T1000 (cell line): ENCODE data around the gene PCBP4.
"Not testable (repeated sequence)": the region's sequence is repeated elsewhere in the genome, so short reads cannot be mapped to it uniquely, and the experiment has no call there.

Source experiments
- DNase-seq: peaks from one replicate; lab custom pipeline; 2025; ENCODE audit warnings: mixed read lengths; lab: John Stamatoyannopoulos, UW

PCBP4 gene

DNA sequence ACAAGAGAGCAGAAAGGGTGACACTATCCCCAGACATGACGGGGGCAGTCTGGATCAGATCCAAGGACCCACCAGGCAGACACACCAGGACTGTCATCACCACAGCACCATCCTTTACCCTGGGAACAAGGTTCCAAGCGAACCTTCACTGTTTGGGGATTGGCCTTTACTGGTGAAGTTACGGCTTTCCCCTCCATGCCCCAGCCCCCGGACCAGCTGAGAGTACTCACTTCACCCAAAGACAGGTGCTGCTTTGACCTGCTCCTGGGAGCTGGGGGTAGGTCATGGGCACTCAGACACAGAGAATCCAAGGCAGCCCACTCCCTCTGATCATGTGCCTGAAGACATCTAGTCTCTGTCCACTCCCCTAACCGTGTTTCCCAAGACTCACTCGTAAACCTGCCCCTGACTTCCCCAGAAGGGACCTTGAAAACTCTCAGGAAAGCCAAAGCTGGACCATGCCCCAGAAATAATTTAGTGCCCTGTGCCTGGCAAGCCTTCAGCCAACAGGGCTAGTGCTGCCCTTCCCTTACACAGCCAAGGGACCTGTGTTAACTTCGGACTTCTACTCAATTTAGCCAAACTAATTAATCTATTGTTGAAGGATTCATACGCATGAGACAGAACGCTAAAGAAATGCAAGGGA, 28.4 kb downstream of the PCBP4 start:
- DNase-seq: no peak

DNA sequence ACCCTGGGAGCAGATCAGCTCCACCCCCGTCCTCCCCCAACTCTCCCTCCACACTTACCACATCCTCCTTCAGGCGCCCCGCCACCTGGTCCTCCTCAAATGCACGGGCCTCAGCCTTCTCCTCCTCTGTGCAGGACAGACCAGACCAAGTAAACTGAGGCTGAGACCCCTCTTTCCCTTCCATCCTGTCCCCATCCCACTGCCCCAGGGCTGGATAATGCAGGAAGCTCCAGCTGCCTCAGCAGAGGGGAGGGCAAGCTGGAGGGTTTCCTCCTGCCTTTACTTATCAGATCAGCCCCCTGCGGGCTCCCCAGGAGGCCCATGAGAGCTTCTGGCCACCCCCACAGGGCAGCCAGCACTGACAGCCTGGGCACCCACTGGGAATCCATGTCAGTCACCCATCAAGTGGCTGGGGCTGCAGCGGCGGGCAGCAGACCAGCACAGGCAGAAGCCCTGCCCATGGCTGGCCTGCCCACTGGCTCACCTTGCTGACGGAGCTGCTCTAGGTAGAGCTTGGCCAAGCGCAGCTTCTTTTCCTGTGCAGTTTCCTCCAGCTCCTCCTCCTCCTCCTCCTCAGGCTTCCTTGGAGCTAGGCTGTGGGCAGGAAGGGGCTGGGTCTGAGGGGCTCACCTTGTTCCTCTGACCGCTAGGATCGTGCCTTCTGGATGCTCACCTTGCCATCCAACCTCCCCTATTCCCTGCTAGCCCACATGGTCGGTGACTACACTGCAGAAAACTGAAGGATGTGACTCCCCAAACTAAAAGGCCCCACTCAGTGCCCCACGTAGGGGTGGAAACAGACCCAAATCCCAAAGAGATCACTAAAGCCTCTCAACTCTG, 29.4 kb downstream of the PCBP4 start:
- no peak for DNase-seq

DNA sequence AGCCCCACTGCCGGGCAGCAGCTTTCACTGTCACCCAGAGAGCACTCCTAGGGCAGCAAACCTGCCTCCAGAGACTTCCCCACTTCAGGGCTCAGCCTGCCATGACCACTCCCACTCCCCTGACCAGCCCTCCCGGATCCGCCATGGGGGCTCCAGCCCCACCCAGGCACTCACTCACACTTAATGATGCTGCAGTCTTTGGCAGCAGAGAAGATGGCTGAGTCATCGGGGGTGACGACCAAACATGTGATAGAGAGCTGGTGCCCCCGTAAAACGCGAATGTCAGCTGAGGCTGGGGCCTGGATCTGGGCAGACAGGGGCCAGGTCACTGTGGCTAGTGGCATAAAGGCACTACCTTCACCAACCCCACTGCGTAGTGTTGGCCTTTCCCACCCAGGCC, 30.2 kb downstream of the PCBP4 start:
- DNase-seq: no peak

DNA sequence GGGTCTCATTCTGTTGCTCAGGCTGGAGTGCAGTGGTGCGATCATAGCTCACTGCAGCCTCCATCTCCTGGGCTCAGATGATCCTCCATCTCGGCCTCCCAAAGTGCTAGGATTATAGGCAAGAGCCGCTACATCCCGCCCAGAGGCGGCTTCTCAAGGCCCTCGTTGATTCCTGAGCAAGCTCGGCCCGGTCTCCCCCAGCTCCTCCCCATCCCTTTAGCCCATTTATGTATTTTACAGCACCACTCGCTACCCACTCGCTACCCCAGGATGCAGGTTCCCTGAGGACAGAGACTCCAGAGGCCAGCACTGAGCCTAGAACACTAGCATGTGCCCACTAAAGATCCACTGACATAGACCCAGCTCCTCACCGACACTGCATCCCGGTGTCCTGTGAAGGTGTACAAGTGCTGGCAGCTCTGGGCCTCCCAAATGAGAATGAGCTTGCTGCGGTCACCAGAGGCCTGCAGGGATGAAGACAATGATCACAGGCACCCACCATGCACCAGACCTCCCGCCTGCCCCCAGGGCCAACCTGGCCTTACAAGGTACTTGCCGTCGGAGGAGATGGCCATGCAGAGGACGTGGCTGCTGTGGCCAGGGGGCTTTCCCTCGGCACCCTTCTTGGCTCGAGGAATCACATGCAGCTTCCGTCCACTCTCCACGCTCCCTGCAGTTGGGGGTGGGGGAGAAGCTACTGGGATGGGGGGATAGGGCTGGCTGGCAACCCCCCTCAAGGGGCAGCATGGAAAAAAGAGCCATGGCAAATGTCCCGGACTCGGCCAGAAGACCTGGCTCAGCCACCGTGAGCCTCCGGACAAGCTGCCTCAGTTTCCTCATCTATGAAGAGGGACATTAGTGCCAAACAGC, 31.1 kb downstream of the PCBP4 start:
- no peak for DNase-seq

DNA sequence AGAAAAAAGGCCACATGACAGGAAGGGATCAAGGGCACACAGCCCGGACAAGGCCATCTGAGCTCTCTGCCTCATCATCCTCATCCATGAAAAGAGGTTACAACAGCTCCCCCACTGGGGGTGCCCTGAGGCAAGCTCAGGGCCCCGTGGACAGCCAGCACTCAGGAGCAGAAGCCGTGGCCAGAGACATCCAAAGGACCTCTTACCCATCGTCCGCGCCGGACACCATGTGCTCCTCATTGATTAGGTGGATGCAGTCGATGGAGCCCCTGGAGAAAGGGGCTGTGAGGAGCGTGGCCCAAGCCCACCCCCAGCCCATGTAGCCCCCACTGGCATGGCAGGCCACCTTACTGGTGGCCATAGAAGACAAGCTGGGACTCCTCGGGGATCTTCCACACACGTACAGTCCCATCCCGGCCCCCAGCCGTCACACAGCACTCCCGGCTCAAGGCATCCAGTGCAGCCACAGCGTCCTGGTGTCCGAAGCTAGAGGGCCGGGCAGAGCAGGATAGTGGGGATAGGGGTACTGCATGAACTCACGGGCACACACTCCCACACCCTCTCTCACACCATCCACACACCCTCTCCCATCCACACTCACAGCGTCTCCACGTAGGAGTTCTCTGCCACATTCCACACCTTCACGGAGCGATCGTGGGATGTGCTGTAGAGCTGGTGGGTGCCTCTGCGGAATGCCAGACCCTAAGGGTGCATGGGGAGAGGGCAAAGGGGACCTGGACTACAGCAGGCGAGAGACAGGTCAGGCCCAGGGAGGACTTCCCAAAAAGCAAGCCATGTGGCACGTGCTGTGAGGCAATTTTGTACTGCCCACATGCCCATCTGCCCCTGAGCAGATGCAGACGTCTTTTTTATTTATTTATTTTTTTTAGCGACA, 32.0 kb downstream of the PCBP4 start:
- no peak for DNase-seq

DNA sequence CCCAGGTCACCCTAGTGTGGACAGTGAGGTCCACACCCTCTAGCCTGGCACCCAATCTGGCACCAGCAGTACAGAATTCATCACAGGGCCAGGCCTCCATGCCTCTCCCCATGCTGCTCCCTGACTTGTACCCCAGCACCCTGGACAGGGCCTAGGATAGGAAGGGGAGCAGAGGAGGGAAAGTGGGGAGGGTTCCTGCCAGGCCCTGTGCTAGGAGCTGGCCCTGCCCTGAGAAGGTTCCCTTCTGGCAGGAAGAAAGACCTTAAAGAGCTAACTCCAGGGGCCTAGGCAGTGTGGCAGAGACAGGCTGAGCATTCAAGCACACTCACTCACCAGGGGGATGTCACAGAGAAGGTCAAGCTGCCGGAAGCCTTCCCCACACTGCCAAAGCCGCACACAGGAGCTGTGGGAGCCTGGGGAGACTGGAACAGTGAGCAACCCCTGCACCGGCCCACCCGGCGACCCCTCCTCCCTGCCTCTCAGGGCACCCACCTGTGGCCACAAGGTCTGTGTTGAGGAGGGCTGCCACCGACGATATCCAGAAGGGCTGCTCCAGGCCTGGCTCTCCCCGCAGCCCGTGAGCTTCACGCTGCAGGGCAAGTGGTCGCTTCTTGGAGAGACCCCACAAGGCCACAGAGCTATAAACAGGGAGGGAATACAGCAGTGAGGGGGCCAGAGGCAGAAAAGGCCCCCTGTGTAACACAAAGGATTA, 33.0 kb downstream of the PCBP4 start:
- DNase-seq: no peak

DNA sequence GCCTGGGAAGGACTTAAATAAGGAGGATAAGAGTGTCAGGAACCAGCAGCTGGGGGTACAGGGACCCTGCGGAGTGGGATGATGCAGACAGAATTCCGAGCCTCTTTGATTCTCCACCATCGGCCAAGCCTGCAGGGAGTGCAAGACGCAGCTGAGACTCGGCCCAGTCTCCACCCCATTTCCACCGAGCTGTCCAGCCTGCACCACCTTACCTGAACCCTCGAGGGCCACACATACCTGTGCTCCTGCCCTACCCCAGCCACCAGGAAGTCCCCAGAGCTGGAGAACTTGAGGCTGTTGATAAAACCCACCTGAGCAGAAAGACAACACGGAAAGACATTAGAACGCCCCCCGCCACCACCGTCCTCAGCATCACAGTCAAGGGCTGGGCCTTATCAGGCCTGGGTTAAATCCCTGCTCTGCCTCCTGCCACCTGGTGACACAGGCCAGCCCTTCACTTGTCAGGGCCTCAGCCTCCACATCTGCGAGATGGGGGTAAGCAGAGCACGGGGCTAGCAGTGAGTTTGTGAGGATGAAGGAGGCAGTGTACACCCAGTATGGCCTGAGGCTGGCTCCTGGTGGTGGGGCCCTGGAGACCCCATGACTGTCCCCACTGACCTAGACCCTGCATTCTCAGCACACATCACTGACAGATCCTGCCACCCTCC, 33.6 kb downstream of the PCBP4 start:
- no peak for DNase-seq

DNA sequence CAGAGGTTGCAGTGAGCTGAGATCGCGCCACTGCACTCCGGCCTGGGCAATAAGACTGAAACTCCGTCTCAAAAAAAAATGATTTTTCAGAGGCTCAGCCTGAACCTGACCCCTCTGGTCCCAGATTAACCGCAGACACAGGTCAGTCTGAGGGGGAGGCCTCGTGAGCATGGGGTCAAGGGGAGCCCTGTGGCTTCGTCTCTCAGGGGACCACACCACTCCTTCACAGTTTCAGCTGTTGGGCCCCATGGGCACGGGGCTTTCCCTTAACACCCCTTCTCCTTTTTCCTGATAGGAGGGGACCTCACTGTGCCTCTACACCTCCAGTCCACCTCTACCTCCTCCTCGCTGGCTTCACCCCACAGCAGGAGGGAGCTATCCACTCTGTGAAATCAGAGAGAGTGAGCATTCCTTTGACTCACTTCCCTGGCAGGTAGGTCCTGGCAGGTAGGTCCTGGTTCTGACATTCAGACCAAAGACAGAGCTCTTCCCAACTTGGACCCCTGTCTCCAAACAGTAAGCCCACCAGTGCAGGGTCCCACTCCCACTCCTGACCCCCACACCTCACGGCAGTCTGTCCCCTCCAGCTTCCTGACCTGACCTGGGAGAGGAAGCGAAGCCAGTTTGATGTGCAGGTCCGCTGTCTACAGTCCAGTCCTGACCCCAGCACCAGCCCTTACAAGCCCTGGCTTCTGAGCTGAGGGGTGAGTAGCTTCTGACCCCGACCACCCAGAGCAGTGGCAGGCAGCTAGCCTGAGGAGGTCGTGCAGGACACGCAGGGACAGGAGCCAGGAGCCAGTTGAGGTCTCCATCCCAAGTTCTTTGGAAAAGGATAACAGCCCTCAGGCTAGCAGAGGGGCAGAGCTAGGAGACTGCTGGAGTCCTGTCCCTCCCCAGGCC, 34.5 kb downstream of the PCBP4 start:
- no peak for DNase-seq

DNA sequence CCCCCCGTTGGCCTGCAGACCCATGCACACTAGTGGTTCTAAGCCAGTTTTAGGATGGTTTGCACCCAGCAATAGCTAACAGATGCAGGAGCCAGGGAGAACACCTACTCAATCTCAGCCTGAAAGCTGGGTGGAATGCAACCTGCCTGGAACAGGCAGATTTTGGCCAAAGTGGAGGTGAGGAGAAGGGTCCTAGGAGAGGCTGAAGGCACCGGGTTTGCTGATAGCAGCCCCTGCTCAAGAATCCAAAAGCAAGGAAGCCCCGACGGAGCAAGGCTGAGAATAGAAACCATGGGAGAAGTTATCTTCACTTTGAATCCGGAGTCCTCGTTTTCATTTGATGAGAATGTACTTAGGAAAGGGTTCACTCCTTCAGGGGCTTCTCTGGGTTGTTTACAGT, 35.5 kb downstream of the PCBP4 start:
- DNase-seq: no peak

DNA sequence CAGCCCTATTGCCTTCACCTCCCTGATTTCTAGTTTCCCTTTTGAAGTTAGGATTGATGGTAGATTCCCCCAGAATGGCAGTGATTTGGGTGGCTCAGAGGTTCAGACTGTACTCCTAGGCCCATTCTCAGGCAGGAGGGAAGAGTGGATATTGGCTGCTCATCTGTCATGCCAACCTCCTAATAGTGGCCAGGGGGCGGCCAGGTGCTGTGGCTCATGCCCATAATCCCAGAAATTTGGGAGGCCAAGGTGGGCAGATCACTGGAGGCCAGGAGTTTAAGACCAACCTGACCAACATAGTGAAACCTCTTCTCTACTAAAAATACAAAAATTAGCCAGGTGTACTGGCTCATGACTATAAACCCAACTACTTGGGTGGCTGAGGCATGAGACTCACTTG, 36.8 kb downstream of the PCBP4 start:
- DNase-seq: no peak

DNA sequence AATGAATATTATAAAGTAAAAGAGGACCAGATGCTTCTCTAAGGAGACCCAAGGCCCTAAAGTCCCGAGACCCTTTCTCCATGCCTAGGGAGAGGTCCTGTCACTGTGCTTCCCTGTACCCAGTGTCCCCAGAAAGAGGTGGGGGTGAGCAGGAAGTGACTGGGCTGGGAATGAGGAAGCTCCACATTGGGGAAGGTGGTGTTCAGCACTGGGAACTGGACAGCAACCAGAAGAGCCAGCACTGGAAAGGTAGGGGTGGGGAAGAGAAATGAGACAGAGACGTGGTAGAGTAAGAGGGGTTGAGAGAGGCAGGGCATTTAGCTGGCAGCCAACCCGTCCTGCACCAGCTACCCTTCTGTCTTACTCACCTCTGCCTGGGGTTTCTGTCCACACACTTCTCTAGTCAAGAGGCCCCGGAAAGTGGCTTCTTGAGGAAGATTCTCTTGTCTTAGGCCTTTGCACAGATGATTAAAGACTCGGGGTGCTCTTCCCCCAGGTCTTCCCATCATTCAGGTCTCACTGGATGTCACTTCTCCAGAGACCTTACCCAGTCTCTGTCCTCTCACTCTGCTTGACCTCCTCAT, 37.7 kb downstream of the PCBP4 start:
- no peak for DNase-seq

DNA sequence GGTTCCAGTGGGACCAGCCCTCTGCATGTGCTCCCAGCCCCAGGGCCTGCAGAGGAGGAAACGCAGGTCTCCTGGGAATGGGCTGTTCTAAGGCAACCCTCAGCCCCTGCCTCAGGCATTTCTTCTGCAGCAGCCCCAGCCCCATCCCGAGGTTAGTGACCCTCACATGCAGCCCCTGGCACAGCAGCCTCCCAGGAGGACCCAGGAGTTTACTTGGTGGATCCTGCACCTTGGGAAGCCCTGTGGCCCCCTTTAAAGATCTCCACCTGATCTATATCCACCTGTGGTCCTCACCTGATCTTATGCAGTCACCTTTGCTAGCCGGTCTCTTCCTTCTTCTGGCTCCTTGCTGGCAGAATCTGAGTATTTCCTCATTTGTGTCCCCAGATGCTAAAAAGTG, 38.3 kb downstream of the PCBP4 start:
- not testable (repeated sequence) for DNase-seq

DNA sequence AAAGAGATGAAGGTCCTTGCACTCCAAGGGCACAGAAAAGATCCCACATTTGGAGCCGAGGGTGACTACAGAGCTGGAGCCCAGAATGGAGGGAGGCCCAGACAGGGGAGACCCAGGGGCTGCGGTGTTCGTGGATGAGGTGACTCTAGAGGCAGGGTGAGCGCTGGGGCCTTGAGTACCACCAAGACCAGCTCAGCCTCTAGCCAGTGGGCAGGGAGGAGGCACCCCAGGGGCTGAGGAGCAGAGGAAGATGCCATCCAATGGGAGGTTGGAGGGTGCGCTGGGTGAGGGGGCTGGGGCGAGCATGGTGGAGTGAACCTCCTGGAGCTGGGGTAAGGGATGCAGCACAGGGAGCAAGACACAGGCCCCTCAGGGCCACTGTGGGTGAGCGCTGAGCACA, 38.8 kb downstream of the PCBP4 start:
- no peak for DNase-seq

DNA sequence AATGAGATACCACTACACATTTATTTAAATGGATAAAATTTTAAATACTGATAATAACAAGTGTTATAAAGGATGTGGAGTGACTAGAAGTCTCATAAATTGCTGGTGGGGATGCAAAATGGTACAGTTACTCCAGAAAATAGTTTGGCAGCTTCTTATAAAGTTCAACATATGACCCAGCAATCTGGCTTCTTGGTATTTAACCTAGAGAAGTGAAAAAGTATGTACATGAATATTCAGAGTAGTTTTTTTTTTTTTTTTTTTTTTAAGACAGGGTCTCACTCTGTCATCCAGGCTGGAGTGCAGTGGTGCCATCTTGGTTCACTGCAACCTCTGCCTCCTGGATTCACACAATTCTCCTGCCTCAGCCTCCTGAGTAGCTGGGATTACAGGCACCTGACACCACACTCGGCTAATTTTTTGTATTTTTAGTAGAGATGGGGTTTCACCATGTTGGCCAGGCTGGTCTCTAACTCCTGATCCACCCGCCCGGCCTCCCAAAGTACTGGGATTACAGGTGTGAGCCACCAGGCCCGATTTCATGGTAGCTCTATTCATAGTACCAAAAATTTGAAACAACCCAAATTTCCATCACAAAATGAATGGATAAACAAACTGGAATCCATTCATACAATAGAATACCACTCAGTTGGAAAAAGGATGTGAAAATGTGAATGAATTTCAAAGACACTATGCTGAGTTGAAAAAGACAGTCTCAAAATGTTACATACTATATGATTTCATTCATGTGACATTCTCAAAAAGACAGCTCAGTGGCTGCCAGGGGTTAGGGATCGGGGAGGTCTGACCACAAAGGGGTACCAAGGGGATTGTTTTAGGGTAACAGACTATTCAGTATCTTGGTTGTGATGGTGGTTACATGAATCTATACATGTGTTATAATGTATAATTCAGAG, 39.9 kb downstream of the PCBP4 start:
- no peak for DNase-seq

DNA sequence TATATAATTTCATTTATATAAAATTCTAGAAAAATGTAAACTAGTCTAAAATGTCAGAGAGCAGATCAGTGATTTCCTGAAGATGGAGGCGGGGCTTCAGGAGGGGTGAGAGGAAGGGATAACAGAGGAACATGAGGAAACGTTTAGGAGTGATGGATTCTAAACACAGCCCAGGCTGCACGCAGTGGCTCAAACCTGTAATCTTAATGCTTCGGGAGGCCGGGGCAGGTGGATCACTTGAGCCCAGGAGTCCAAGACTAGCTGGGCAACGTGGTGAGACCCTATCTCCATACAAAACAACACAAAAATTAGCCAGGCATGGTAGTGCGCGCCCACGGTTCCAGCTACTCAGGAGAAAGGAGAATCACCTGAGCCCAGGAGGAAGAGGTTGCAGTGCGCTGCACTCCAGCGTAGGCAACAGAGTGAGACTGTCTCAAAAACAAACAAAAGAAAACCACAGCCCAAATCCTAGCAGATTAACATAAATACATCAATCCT, 46.1 kb downstream of the PCBP4 start:
- no peak for DNase-seq

DNA sequence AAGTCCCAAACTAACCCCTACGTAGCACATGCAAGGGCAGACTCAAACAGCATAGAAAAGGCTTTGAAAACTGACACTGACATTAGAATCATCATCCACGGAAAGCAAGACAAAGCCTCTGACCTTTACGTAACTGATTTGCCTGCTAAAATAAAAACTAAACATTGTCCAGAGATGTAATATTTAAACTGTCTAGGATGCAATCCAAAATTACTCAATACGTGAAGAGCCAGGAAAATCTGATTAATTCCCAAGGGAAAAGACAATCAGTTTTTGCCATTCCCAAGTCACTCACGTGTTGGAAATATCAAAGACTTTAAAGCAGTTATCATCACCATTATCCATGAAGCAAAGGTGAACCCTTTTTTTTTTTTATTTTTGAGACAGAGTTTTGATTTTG, 50.8 kb downstream of the PCBP4 start:
- DNase-seq: no peak

DNA sequence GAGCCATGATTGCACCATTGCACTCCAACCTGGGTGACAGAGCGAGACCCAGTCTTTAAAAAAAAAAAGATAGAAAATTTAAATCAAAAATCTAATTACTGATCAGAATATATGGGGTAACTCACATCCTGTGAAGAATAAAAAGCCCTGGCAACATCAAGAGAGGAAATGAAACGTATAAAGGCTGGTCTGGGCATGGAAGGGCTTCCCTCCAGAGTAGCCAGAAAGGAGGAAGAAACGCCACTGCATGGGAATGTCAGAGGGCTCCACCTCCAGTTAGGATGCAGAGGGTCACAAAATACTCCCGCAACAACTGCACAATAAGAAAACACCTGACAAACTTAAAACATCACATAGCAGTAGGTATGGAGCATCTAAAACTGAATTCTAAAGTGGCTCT, 59.2 kb downstream of the PCBP4 start:
- no peak for DNase-seq
